H4 (cell line): ENCODE measurements around the gene MYBBP1A. TPM values are rescaled to one million over a fixed set of nuclear protein-coding genes. Genes with fewer than 3 reads are reported as not detected.
"Not testable (repeated sequence)": the region's sequence is repeated elsewhere in the genome, so short reads cannot be mapped to it uniquely, and the experiment has no call there.

Experiments
- DNase-seq: peaks from one replicate; pipeline ENCODE4 v3.0.0-alpha.2; 2015; ENCODE audit warnings: low spot score
- total RNA-seq: library from RNA; depleted of rRNA; stranded (reverse); fragments of >200 nt; shearing (Covaris generic); gene quantifications from 2 replicates; pipeline ENCODE4 v1.2.3, GENCODE V29; 2014

Gene MYBBP1A
- total RNA-seq, 1 experiment from 2014 or later, result 15.0 TPM

DNA sequence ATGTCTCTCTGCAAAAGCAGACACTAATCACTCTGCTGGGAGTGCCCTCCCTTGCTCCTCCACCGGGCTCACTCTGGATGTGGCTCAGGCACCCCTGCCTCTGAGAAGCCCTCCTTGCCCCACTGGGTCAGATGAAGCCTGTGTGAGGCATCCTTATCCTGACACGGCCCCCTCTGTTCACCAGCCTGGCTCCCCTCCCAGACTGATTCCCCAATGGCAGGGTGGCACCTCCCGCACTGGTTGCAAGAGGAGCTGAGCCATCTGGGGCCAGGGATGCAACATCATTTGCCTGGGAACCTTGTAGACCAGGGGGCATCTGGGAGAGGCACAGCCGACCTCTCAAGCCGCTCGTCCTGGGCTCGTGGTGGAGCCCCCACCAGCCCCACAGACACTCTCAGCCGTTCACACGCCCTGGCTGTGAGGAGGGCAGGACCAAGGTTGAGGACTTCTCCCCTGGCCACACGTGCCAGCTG lies 35.8 kb upstream of the MYBBP1A start:
- no peak for DNase-seq

- DNase-seq, result not testable (repeated sequence)
Observed at GRCh38 chr17:4590042-4590441, 34.9 kb upstream of the MYBBP1A start.

DNA sequence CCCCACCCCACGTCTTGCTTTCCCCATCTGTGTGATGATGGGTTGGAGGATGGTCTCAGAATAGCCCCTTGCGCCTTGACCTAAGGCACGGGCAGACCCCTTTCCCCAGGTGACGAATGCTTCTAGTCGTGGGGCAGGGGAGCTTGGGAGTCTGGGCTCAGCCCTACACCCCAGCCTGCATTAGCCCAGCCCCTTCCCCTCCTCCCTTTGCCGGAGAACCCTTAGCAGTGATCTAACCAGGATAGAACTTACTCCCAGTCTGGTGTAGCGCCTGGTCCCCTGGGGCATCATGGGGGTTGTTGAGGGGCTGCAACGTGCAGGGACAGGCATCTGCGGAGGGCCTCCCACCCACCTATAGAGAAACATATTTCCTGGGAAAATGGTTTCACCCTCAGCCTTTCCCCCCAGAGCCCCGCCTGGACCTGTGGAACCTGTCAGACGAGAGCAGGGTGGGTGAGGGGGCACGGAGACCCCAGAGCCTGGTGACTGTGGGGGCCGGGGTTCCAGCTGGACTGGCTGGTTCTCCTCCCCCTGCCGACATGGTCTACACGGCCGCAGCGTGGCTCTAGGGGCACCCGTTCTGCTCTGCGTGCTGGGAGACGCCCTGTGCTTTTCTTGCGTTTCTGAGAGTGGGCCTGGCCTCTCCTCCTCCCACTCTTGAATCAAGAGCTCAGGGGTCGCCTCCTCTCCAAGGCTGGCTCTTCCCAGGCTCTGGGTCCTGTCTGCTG lies 33.9 kb upstream of the MYBBP1A start:
- DNase-seq, result no peak

GRCh38 chr17:4588391-4588790 lies 33.2 kb upstream of the MYBBP1A start:
- DNase-seq, result no peak

DNA sequence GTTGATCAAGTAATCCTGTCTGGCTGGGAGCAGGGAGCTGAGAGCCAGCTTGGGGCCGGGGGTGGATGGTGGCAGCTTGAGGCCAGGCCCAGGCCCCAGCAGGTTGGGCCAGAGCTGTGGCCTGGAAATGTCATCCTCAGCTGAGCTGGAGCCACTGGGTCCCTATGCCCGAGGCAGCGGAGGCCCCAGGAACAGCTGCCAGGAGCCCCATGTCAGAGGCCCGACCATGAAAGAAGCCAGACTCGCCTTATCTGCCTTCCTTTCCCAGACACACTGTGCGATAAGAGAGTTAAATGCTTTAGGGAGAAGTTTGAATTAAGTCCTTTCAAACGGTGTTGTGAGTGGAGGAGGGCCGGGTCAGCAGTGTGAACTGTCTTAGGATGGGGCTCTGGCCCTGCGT lies 32.6 kb upstream of the MYBBP1A start:
- DNase-seq, result no peak

DNA sequence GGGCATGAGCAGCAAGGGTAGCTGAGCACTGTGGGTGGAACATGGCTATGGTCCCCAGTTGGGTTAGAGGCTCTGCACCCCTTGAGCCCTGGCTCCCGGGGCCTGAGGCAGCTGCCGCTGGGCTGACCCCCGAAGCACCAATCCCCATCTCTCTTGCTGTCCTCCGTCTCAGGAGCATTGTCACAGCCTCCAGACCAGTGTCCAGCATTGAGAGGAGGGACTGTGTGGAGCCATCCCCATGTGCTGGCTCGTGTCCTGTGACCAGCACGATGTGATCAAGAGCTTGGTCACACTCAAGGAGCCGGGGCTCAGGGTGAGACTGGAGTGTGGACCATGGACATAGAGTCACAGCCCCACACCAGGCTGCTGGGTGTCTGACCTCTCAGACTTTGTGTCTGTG lies 32.0 kb upstream of the MYBBP1A start:
- DNase-seq, result no peak

GRCh38 chr17:4586043-4586442 lies 30.9 kb upstream of the MYBBP1A start:
- no peak for DNase-seq

DNA sequence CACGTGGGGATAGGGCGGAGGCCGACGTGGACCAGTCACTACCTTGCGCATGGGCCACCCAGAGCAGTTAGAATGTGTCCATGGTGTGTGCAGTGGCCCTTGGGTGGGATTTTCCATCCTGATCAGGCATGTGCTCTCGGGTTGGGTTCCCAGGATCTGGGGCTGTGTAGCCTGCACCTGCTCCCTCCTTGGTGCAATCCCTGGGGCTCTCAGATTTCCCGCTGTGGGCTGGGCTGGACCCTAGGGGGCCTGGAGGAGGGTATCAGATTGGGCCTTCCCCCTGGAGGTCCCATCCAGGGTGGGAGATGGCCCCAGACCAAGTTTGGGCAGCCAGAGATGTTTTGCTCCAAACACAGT lies 30.4 kb upstream of the MYBBP1A start:
- no peak for DNase-seq

DNA sequence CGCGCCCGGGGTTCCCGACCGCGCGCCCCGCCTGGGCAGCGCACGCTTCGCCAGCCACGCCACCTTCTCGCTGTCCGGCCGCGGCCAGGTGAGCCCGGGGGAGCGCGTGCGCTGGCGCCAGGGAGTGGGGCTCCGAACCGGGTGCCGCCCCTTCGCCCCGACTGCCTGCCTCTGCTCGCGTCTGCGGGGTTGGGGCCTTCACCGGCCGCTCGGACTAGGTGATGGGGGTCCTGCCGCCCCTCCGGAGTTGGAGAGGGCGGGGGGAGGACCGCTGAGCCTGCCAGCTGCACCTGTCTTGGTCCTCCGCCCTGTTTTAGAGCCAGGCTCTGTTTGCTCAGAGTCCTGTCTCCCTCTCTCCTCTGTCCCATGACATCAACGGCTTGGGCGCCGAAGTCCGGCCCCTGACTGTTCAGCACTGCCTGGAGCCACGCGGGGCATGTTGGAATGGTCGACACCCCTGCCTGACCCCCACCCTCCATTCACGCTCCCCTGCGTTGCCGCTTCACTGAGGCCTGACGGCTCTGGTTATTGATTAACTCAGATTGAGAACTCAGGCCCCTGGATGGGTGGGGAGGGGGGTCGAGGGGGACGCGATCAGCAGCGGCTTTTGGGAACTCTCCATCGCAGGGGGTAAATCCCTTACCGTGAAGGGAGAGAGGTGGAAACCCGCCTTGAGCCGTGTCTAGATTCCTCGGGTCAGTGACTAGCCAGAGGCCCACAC lies 29.9 kb upstream of the MYBBP1A start:
- DNase-seq, result no peak

DNA sequence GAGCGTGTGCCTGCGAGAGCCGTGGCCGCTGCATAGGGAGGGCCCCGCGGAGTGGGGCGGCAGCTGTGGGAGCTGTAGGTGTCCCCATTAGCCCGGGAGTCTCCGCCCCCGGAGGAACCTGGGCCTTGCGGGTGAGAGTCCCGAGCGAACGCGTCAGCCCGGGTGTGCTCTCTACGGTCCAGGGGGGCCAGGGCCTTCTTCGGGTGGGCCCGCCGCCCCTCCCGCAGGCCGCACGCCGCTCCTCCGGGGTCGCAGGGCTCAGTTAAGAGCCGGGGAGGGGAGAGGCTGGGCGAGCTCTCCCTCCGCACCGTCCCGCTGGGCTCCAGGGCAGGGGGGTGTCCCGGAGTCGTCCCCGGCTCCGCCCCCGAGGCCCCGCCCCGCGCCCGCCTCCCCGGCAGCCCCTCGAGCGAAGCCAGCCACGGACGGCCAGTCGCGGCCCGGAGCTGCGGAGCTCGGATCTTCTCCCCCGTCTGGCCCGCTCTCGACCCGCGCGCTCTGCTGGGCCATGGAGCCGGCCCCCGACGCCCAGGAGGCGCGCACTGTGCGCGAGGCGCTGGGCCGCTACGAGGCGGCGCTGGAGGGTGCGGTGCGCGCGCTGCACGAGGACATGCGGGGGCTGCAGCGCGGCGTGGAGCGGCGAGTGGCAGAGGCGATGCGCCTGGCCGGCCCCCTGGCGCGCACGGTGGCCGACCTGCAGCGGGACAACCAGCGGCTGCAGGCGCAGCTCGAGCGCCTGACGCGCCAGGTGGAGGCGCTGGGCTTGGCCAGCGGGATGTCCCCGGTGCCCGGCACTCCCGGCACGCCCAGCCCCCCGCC lies 29.1 kb upstream of the MYBBP1A start, which contains the start of gene SMTNL2:
SMTNL2 (plus strand) TSS at position 429 of the 816 bp plus-strand sequence; CDS start at position 506, 77 bp downstream.
- DNase-seq, result no peak

- DNase-seq, result no peak
Observed at GRCh38 chr17:4583782-4584100, 28.6 kb upstream of the MYBBP1A start.

GRCh38 chr17:4583206-4583605 lies 28.0 kb upstream of the MYBBP1A start:
- DNase-seq, result no peak

DNA sequence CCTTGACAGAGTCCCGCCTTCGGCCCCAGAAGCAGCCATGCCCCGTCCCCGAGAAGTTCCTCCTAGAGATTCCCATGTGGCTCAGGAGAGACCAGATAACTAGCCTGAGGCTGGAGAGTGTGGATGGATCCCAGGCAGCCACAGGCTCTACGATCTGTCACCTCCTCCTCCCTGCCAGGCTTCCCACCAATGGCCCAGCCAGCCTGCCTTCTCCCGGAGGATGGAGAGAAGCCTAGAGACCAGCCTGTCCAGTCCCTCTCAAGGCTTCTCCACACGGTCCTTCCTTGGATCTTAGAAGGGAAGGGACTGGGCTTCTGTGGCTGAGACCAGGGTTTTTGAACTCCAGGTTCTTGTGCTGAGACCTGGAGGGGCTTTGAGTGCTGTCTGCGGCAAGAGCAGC lies 27.5 kb upstream of the MYBBP1A start:
- no peak for DNase-seq

GRCh38 chr17:4582101-4582501 lies 26.9 kb upstream of the MYBBP1A start:
- no peak for DNase-seq

DNA sequence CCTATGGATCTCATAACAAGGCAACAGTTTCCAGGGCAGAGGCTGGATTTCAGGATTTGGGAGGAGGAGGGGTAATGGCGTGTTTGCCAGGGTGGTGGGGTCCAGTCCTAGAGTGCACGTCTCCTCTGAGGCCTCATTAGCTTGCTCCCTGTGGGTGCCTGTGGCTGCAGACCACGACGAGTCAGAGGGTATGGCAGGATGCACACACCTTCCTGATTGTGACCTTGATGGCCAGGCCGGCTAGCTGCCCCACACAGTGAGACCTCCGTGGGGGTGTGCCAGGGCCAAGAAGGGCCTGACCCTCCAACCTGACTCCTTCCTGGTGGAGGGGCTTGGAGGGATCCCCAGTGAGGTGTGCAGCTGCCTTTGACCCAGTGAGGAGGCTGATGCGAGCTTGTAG lies 25.1 kb upstream of the MYBBP1A start:
- no peak for DNase-seq

DNA sequence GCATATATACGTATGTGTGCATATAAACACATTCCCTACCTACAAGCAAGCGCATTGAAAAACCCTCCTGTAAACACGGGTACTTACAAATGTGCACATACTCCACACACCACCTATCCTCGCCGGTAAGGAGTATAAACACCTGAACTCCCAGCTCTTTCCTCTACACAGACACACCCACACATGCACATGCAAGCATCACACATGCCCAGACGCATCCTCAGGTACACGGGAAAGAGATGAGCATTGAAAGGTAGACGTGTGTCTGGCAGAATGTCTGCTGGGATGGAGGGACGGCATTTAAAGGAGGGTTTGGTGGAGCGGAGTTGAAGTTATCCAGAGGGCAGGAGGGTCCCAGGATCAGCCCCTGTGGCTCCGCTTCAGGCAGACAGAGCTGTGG lies 24.5 kb upstream of the MYBBP1A start:
- DNase-seq, result no peak

GRCh38 chr17:4578349-4578748 lies 23.2 kb upstream of the MYBBP1A start:
- not testable (repeated sequence) for DNase-seq

DNA sequence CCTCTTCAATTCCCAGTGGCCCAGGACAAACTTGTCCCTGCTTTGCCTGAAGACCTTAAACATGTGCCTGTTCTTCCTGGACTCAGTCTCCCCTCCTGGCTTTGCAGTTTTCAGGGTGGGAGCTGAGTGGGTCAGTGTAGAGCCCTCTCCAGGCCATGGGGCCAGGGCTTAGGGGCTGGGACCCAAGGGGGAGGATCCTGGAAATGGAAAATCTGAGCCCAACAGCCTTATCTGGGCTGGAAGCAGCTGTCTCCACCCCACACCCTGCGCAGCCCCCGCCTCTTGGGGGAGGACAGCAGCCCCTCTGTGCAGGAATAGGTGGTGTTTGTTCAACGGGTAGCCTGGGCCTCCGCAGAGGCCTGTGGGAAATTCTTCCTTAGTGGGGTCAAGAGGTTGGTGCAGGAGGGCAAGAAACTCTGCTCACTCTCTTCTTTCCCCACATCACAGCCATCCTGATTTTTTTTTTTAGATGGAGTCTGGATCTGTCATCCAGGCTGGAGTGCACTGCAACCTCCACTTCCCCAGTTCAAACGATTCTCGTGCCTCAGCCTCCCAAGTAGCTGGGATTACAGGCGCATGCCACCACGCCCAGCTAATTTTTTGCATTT lies 22.3 kb upstream of the MYBBP1A start:
- no peak for DNase-seq

DNA sequence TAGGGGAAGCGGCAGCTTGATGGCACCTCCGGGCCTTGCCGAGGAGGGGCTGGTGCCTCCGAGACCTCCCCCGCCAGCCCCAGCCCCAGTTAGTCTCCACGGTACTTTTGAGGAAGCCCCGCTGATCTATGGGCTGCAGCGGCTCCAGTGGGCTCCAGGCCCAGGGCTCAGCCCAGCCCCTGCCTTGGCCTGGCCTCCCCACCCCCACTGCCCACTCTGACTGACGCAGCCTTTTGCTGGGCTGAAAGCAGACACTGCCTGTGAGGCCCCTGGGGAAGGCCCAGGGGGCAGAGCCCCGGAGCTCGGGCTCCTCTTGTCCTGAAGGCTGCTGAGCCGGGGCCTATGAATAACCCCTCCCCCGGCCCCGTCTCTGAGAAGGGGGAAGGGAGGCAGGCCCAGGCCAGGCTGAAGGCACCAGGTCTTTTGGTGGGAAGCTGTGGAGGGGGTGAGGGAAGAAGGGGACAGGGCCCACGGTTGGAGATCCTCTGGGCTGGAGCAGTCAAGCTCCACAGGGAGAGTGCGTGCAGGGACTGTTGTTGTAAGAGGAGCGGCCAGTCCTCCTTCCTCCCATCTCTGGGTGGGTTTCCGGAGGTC lies 21.6 kb upstream of the MYBBP1A start:
- DNase-seq, result no peak

- DNase-seq, result no peak
Observed at GRCh38 chr17:4576161-4576558, 21.0 kb upstream of the MYBBP1A start.

DNA sequence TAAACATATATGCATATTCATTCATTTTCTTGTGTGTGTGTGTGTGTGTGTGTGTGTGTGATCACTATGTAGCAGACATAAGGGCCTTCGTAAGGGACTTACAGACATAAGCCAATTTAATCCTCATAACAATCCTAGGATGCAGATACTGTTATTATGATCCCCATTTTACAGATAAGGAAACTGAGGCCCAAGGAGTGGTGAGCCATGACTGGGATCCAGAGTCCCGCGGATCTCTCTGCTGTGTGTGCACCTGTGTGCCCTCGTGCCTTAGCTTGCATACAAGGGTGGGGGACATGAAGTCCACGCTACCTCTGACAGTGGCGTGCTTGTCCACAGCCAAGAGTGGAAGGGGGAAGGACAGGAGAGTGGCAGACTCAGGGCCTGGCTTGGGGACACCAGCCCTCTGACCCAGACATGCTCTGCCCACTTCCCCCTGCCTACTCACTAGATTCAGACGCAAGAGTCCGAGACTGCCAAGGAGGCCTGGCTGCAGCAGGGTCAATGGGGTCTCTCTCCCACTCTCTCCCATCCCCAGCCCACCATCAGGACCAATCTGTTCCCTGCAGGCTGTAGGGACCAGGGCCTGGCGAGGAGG lies 19.4 kb upstream of the MYBBP1A start:
- no peak for DNase-seq
